H1 (cell line): ENCODE results near the gene DPF1. TPM values are rescaled to one million over a fixed set of nuclear protein-coding genes. Genes with fewer than 3 reads are reported as not detected.

ENCODE experiments used
- CTCF ChIA-PET: fragments of 300-600 bp; sonication (Branson Sonifier 250); formaldehyde crosslinking; loops from one replicate; lab custom pipeline; 2021; ENCODE audit not compliant: partially characterized antibody; lab: Charles Lee
- POLR2A ChIA-PET: fragments of 300-600 bp; sonication (Branson Sonifier 250); formaldehyde crosslinking; loops from one replicate; lab custom pipeline; 2021; ENCODE audit warnings: inconsistent platforms; ENCODE audit not compliant: partially characterized antibody; lab: Charles Lee
- DNase-seq, 2 experiments: peaks; one replicate each; pipeline versions ENCODE4 v3.0.0 to v3.0.0-alpha.2; 2010 to 2022; ENCODE audit warnings: low spot score in 2 of 2, low read depth in 1 of 2, mixed read lengths in 1 of 2
- FAIRE-seq: peaks from 2 replicates; lab custom pipeline; 2011; peaks lifted over from hg19 to GRCh38; lab: Jason Lieb, UNC
- H2AFZ ChIP-seq: 2 replicates; pipeline ENCODE4 v1.8.1; 2012; ENCODE audit warnings: low read length, inconsistent platforms
- H2AK5ac ChIP-seq: 2 replicates; pipeline ENCODE4 v1.6.1; 2013; ENCODE audit warnings: low read depth, low read length
- H2BK120ac ChIP-seq: replicated peaks from 2 replicates; pipeline ENCODE3; 2013; ENCODE audit warnings: low read depth, low read length, inconsistent platforms
- H2BK12ac ChIP-seq: 2 replicates; pipeline ENCODE4 v1.6.1; 2013; ENCODE audit warnings: low read depth, low read length
- H2BK15ac ChIP-seq: 2 replicates; pipeline ENCODE4 v1.6.1; 2013; ENCODE audit warnings: low read length
- H2BK20ac ChIP-seq: 2 replicates; pipeline ENCODE4 v1.6.1; 2013; ENCODE audit warnings: low read length
- H2BK5ac ChIP-seq: 2 replicates; pipeline ENCODE4 v1.6.1; 2013; ENCODE audit warnings: low read depth, low read length
- H3K14ac ChIP-seq: 2 replicates; pipeline ENCODE4 v1.6.1; 2013; ENCODE audit warnings: inconsistent platforms; ENCODE audit not compliant: insufficient read length
- H3K18ac ChIP-seq: 2 replicates; pipeline ENCODE4 v1.6.1; 2013; ENCODE audit warnings: low read length; ENCODE audit errors: extremely low read depth
- H3K23ac ChIP-seq: 2 replicates; pipeline ENCODE4 v1.6.1; 2013; ENCODE audit warnings: inconsistent platforms; ENCODE audit not compliant: insufficient read length
- H3K23me2 ChIP-seq: 2 replicates; pipeline ENCODE4 v1.6.1; 2013; ENCODE audit warnings: low read depth, low read length
- H3K27ac ChIP-seq: 2 replicates; pipeline ENCODE4 v1.6.1; 2011; ENCODE audit warnings: low read depth, low read length, inconsistent platforms
- H3K27me3 ChIP-seq, 4 experiments: replicated peaks in 1 of 4; 1 replicate in 1 of 4; 2 replicates in 3 of 4; pipeline versions ENCODE4 v1.6.1 to v1.8.1; 2011 to 2013; ENCODE audit warnings: low read length in 3 of 4, mild to moderate bottlenecking in 3 of 4, inconsistent platforms in 2 of 4, mixed read lengths in 2 of 4, moderate library complexity in 1 of 4; ENCODE audit not compliant: control insufficient read depth in 3 of 4, insufficient read depth in 3 of 4; ENCODE audit errors: extremely low read depth in 1 of 4
- H3K36me3 ChIP-seq, 4 experiments: 2 replicates each; pipeline versions ENCODE4 v1.6.1 to v1.8.1; 2011 to 2013; ENCODE audit warnings: mild to moderate bottlenecking in 4 of 4, low read length in 3 of 4, moderate library complexity in 2 of 4, control low read depth in 1 of 4, inconsistent platforms in 1 of 4; ENCODE audit not compliant: insufficient read depth in 4 of 4, control insufficient read depth in 2 of 4
- H3K4ac ChIP-seq: replicated peaks from 2 replicates; pipeline ENCODE3; 2013; ENCODE audit warnings: low read length, low read depth, mixed read lengths, inconsistent platforms; ENCODE audit not compliant: insufficient read length
- H3K4me1 ChIP-seq, 4 experiments: replicated peaks in 1 of 4; 1 replicate in 1 of 4; 2 replicates in 3 of 4; pipeline versions ENCODE4 v1.6.1 to v1.8.1; 2011 to 2013; ENCODE audit warnings: low read length in 3 of 4, inconsistent platforms in 2 of 4, mixed read lengths in 1 of 4; ENCODE audit not compliant: insufficient read depth in 4 of 4, control insufficient read depth in 3 of 4
- H3K4me2 ChIP-seq, 2 experiments: 2 replicates each; pipeline versions ENCODE4 v1.6.1 to v1.8.1; 2011 to 2013; ENCODE audit warnings: low read depth in 2 of 2, low read length in 2 of 2, control low read depth in 1 of 2, inconsistent platforms in 1 of 2, mild to moderate bottlenecking in 1 of 2; ENCODE audit not compliant: insufficient read depth in 1 of 2
- H3K4me3 ChIP-seq, 4 experiments: fragments of 200-600, 300-600 bp in 1 of 4; sonication (generic), shearing (Covaris generic), sonication (Bioruptor Twin) in 1 of 4; 2 replicates each; pipeline versions ENCODE4 v1.5.1 to v1.8.1; 2011 to 2016; ENCODE audit warnings: low read length in 4 of 4, low read depth in 3 of 4, control low read depth in 2 of 4, inconsistent platforms in 2 of 4, mild to moderate bottlenecking in 2 of 4, mixed read lengths in 1 of 4, moderate library complexity in 1 of 4; ENCODE audit not compliant: insufficient read depth in 2 of 4; ENCODE audit errors: extremely low read depth in 1 of 4
- H3K56ac ChIP-seq: replicated peaks from 2 replicates; pipeline ENCODE3; 2013; ENCODE audit warnings: low read depth, mild to moderate bottlenecking, mixed read lengths, low read length, inconsistent platforms; ENCODE audit not compliant: insufficient read length
- H3K79me1 ChIP-seq: 2 replicates; pipeline ENCODE4 v1.6.1; 2013; ENCODE audit warnings: low read depth, low read length, control low read depth
- H3K79me2 ChIP-seq, 2 experiments: 2 replicates each; pipeline versions ENCODE4 v1.6.1 to v1.8.1; 2012 to 2013; ENCODE audit warnings: low read length in 2 of 2, mild to moderate bottlenecking in 2 of 2, inconsistent platforms in 1 of 2; ENCODE audit not compliant: insufficient read depth in 2 of 2, control insufficient read depth in 1 of 2
- H3K9ac ChIP-seq, 4 experiments: replicated peaks in 1 of 4; 1 replicate in 1 of 4; 2 replicates in 3 of 4; pipeline versions ENCODE4 v1.6.1 to v1.8.1; 2011 to 2013; ENCODE audit warnings: low read depth in 3 of 4, low read length in 3 of 4, control low read depth in 2 of 4, mild to moderate bottlenecking in 2 of 4, moderate library complexity in 2 of 4, inconsistent platforms in 1 of 4; ENCODE audit errors: extremely low read depth in 1 of 4
- H3K9me3 ChIP-seq, 2 experiments: 2 replicates each; pipeline versions ENCODE4 v1.6.1 to v1.8.1; 2012 to 2013; ENCODE audit warnings: mild to moderate bottlenecking in 2 of 2, moderate library complexity in 2 of 2, control low read depth in 1 of 2, inconsistent platforms in 1 of 2, low read depth in 1 of 2, low read length in 1 of 2, mixed read lengths in 1 of 2; ENCODE audit not compliant: insufficient read depth in 2 of 2
- H4K20me1 ChIP-seq, 2 experiments: replicated peaks in 1 of 2; 2 replicates each; pipeline versions ENCODE3 to v1.8.1; 2011 to 2013; ENCODE audit warnings: inconsistent platforms in 2 of 2, low read length in 2 of 2, mild to moderate bottlenecking in 1 of 2; ENCODE audit not compliant: insufficient read depth in 2 of 2, control insufficient read depth in 1 of 2
- H4K5ac ChIP-seq: 2 replicates; pipeline ENCODE4 v1.6.1; 2013; ENCODE audit warnings: low read length, low read depth, mixed read lengths, inconsistent platforms; ENCODE audit not compliant: insufficient read length
- H4K8ac ChIP-seq: 2 replicates; pipeline ENCODE4 v1.8.0; 2013; ENCODE audit warnings: mild to moderate bottlenecking, moderate library complexity, low read length, inconsistent platforms; ENCODE audit not compliant: insufficient read depth; ENCODE audit errors: extremely low read depth
- H4K91ac ChIP-seq: replicated peaks from 2 replicates; pipeline ENCODE3; 2013; ENCODE audit warnings: low read length, mixed read lengths, inconsistent platforms; ENCODE audit not compliant: insufficient read length
- BACH1 ChIP-seq: IDR thresholded peaks from 2 replicates; pipeline ENCODE4 v1.6.1; 2012; ENCODE audit warnings: low read length, improper control_type of control experiment
- CEBPB ChIP-seq: IDR thresholded peaks from 2 replicates; pipeline ENCODE4 v1.6.1; 2012; ENCODE audit warnings: low read depth, low read length
- WGBS, 2 experiments: shearing (Covaris generic) in 1 of 2; methylation state at CpG; one replicate each; pipeline versions ENCODE4 v1.1.6 to v1.1.7; 2013 to 2015; ENCODE audit warnings: low lambda C conversion rate in 2 of 2, mixed read lengths in 2 of 2, inconsistent platforms in 1 of 2, low coverage in 1 of 2, missing lambda C conversion rate in 1 of 2; ENCODE audit not compliant: insufficient replicate concordance in 2 of 2, insufficient coverage in 1 of 2, insufficient read length in 1 of 2; ENCODE audit errors: extremely low coverage in 1 of 2, missing lambda C conversion rate in 1 of 2; 5-methylcytosine and 5-hydroxymethylcytosine counted together
- polyA plus RNA-seq, 7 experiments: library from polyadenylated mRNA; depleted of rRNA in 3 of 7; stranded (reverse) in 5 of 7; unstranded in 2 of 7; fragments of >200 nt in 5 of 7; fragments of 200-250 nt in 2 of 7; gene quantifications; 1 replicate in 5 of 7; 2 replicates in 1 of 7; 4 replicates in 1 of 7; pipeline versions ENCODE4 v1.2.1 to v1.2.3, GENCODE V29; 2011 to 2013; ENCODE audit warnings: missing spikeins in 2 of 7, mixed read lengths in 2 of 7
- total RNA-seq: library from RNA; stranded (reverse); fragmentation: NEBNext Ultra II Directional; extraction: Animal tissue kit (Norgen Biotek cat#: 25700); gene quantifications from 2 replicates; pipeline ENCODE4 v1.2.1, GENCODE V29; 2021

DPF1 gene
- total and polyA plus RNA-seq, 2 of the 8 experiments (the other 6 are each of a cell fraction or from before 2014, with no cell fraction given): 12.9 to 15.6 TPM

GRCh38 chr19:38243279-38243673 lies 19.3 kb upstream of the DPF1 start:
- H4K5ac ChIP-seq: no peak overlapping the region
- no peak overlapping the region for H2BK20ac ChIP-seq
- CTCF ChIA-PET: interaction anchor here (0.6 to 9.5 kb wide), 26 partner anchors 8 to 1110 kb away, joined by 3 to 124 read pairs (median 6); partner anchors contain the start of genes C19orf33, CATSPERG, KCNK6 and PPP1R14A
- no peak overlapping the region for H3K23ac ChIP-seq
- H3K79me1 ChIP-seq: no peaks in the 10 kb centered on the region
- no peak overlapping the region for H3K18ac ChIP-seq
- POLR2A ChIA-PET: interaction anchor here (0.6 to 2.1 kb wide), 4 partner anchors 9 to 141 kb away, joined by 3 to 12 read pairs (median 6); partner anchors contain the start of genes CATSPERG and SPINT2
- H4K20me1 ChIP-seq: no peaks in the 10 kb centered on the region
- H3K27me3 ChIP-seq: no peaks in the 10 kb centered on the region; a peak in 2 of 7 replicates
- 0 out of 4 replicates have a peak overlapping the region, but pooled peaks of 1 of the 2 experiments have one; percentile 16 for H3K4me2 ChIP-seq
- no peaks in the 10 kb centered on the region for H3K23me2 ChIP-seq
- H4K8ac ChIP-seq: no peak overlapping the region; the same call in 1 of the 2 replicates
- no peak overlapping the region for H3K27ac ChIP-seq
- no peak overlapping the region for H3K4me3 ChIP-seq
- no peak overlapping the region for H2BK120ac ChIP-seq
- no peak overlapping the region for H2BK5ac ChIP-seq
- H3K4ac ChIP-seq: no peak overlapping the region
- no peak for FAIRE-seq
- no peaks in the 10 kb centered on the region for H3K36me3 ChIP-seq
- H3K9ac ChIP-seq: no peak overlapping the region
- H2AFZ ChIP-seq: 0 out of 2 replicates have a peak overlapping the region, but pooled peaks have one; percentile 86
- no peak overlapping the region for H3K14ac ChIP-seq
- H3K4me1 ChIP-seq: peaks cover 0 to 5% (median 4%) of the 10 kb centered on the region in 4 experiments; a peak in 2 of 7 replicates
- H3K9me3 ChIP-seq: no peaks in the 10 kb centered on the region
- H2AK5ac ChIP-seq: no peak overlapping the region
- WGBS, 2 experiments: 80% methylated on average over 14 of the region's 15 CpGs; no CpG with 5 or more reads in 1 of the 2 experiments
- H2BK12ac ChIP-seq: no peak overlapping the region
- no peak overlapping the region for H4K91ac ChIP-seq
- no peak for TF ChIP-seq BACH1
- TF ChIP-seq CEBPB: no peak
- H2BK15ac ChIP-seq: no peak overlapping the region
- no peak overlapping the region for H3K56ac ChIP-seq
- H3K79me2 ChIP-seq: no peaks in the 10 kb centered on the region
- DNase-seq: no peak
